Middle frontal gyrus (tissue), 1 donor: ENCODE data around the gene OR51G2.

Source experiments
- DNase-seq: peaks from one replicate; pipeline ENCODE4 v3.0.0-alpha.2; 2015; ENCODE audit warnings: low spot score; ENCODE audit errors: extremely low spot score

OR51G2 gene

DNA sequence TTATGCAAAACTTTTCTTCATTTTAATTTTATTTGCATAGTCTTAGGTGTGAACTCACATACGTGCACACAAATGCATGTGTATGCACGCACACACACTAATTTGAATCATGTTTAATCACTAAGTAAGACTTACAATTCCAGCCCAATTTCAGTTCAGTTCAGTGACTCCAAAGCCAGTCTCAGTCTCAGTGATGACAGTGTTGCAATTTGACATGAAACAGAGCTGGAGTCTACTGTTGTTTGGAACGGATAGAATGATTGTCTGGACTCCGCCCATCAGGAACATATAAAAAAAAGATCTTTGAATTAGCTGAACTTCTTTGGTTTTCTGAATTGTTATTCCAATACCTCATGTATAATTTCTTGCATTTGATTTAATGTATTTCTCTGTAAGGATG is 55.3 kb downstream of the OR51G2 start:
- DNase-seq = no peak
